ENCODE data around the gene C18orf63.

C18orf63 gene

DNA sequence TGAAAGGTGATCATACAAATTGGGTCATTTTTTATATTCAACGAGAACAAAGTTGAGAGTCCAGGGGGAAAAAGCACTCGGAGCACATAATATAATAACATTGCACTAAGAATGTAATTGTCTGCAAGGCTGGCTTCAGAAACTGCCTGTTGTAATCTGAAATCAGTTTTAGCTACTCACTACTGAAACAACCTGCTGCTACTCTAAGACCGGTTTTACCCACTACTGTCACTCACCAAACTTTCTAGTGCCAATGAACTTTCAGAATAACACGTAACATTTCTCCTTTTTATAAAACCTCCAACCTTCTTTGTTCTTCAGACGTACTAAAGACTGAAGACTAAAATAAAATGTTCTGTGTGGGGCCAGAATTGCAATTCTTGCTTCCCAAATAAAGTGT is 12.3 kb upstream of the C18orf63 start:
- H3K4me3 ChIP-seq = no peak overlapping the region
- TF ChIP-seq, protein P1, sequence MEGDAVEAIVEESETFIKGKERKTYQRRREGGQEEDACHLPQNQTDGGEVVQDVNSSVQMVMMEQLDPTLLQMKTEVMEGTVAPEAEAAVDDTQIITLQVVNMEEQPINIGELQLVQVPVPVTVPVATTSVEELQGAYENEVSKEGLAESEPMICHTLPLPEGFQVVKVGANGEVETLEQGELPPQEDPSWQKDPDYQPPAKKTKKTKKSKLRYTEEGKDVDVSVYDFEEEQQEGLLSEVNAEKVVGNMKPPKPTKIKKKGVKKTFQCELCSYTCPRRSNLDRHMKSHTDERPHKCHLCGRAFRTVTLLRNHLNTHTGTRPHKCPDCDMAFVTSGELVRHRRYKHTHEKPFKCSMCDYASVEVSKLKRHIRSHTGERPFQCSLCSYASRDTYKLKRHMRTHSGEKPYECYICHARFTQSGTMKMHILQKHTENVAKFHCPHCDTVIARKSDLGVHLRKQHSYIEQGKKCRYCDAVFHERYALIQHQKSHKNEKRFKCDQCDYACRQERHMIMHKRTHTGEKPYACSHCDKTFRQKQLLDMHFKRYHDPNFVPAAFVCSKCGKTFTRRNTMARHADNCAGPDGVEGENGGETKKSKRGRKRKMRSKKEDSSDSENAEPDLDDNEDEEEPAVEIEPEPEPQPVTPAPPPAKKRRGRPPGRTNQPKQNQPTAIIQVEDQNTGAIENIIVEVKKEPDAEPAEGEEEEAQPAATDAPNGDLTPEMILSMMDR (IDR thresholded peaks at IDR 0.05) = no peak
- H3K27me3 ChIP-seq = peaks cover 0 to 5% of the 10 kb centered on the region in 2 donors
- H3K4me1 ChIP-seq = no peaks in the 10 kb centered on the region
- H3K36me3 ChIP-seq = no peaks in the 10 kb centered on the region
- intact Hi-C loops (cut with DNase I; ENCODE audit: low total_unique reads) = no loop called here
- no peak for DNase-seq
- no peak overlapping the region for H3K27ac ChIP-seq
- no peaks in the 10 kb centered on the region for H3K9me3 ChIP-seq

DNA sequence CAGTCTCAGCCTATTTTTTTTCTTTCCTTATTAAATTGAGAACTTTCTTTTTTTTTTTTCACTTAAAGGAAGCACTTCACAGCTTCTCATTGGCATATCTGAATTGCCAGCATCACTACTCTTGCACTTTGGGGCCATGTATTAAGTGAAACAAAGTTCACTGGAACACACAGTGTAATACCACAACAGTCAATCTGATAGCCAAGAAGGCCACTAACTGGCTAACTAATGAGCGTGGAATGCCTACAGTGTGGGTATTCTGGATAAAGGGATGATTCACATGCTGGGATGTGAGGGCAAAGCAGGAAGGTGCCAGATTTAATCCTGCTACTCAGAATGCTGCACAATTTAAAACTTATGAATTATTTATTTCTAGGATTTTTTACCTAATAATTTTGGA is 11.7 kb upstream of the C18orf63 start:
- Histone ChIP-seq H3K9me3 (no peaks in the 10 kb centered on the region), H3K36me3 (no peaks in the 10 kb centered on the region), H3K27ac (no peak overlapping the region), H3K27me3 (peaks cover 0 to 5% of the 10 kb centered on the region in 2 donors), H3K4me1 (no peaks in the 10 kb centered on the region), H3K4me3 (no peak overlapping the region)
- TF ChIP-seq, protein P1 (IDR thresholded peaks at IDR 0.05) = no peak
- no peak for DNase-seq
- intact Hi-C loops (cut with DNase I; ENCODE audit: low total_unique reads) = no loop called here

GRCh38 chr18:74310411-74310810 is 5.2 kb upstream of the C18orf63 start:
- TF ChIP-seq, protein P1 (IDR thresholded peaks at IDR 0.05) = peak; percentile 39
- Histone ChIP-seq H3K27ac (no peak overlapping the region), H3K4me1 (no peaks in the 10 kb centered on the region), H3K9me3 (no peaks in the 10 kb centered on the region), H3K27me3 (peaks cover 0 to 8% of the 10 kb centered on the region in 2 donors), H3K36me3 (no peaks in the 10 kb centered on the region), H3K4me3 (no peak overlapping the region)
- no peak for DNase-seq
- intact Hi-C loops (cut with DNase I; ENCODE audit: low total_unique reads) = no loop called here

- Histone ChIP-seq H3K27me3 (peaks cover 0 to 8% of the 10 kb centered on the region in 2 donors), H3K27ac (no peak overlapping the region), H3K4me3 (no peak overlapping the region), H3K4me1 (no peaks in the 10 kb centered on the region), H3K9me3 (no peaks in the 10 kb centered on the region), H3K36me3 (no peaks in the 10 kb centered on the region)
- intact Hi-C loops (cut with DNase I; ENCODE audit: low total_unique reads) = no loop called here
- TF ChIP-seq, protein P1 (IDR thresholded peaks at IDR 0.05) = no peak
- no peak for DNase-seq
Measured at GRCh38 chr18:74311000-74311399, 4.6 kb upstream of the C18orf63 start.

DNA sequence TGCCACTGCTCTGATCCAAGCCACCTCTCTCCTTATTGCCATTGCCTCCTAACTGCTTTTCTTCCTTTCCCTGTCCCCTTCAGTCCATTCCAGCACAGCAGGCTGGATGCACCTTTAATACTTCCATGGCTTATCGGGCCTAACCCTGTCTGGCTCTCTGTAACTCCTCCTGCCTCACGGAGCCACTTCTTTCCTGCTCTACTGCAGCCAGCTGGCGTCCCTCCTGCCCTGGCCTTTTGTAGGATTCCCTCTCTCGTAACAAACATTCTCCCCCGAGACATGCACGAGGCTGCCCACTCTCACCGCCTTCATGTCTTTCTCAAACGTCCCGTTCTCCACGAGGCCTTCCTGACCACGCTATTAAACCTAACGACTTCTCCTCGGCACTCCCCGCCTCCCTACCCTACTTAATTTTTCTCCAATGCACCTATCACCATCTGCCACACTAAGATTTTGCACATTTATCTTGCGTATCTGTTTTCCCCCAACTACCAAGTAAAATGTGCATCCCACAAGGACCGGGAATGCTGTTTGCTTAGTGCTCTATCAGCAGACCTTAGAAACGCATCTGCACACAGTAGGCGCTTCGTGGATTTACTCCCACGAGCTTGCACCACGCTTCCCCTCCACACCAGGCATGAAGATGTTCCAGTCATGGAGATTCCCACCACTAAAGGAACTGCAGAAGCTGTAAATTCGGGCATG is 728 bp upstream of the C18orf63 start:
- intact Hi-C loops (cut with DNase I; ENCODE audit: low total_unique reads) = no loop called here
- Histone ChIP-seq H3K4me3 (no peak overlapping the region), H3K27ac (no peak overlapping the region), H3K4me1 (no peaks in the 10 kb centered on the region), H3K9me3 (no peaks in the 10 kb centered on the region), H3K27me3 (no peaks in the 10 kb centered on the region), H3K36me3 (no peaks in the 10 kb centered on the region)
- TF ChIP-seq, protein P1 (IDR thresholded peaks at IDR 0.05) = no peak
- no peak for DNase-seq
